HCT116 (cell line): ENCODE results near the gene NOL4L. TPM values are rescaled to one million over a fixed set of nuclear protein-coding genes. Genes with fewer than 3 reads are reported as not detected.
A peak's percentile ranks its signal among the peaks of the same experiment; 100 is the strongest.

Experiments used
- ATAC-seq: fragments of 200-7000 bp; cut with Tn5 transposase; 2 replicates; pipeline ENCODE4 v1.9.1; 2020; ENCODE audit warnings: mild to moderate bottlenecking, moderate library complexity
- BruUV-seq: library from RNA; stranded (reverse); fragments of 400-500 nt; replicated peaks from 2 replicates; lab custom pipeline; 2021; lab: Mats Ljungman, UMichigan
- CTCF ChIA-PET: fragments of 300-600 bp; sonication (Branson Sonifier 250); formaldehyde crosslinking; loops from one replicate; lab custom pipeline; 2021; ENCODE audit warnings: antibody characterized with exemption; lab: Charles Lee
- POLR2A ChIA-PET: fragments of 300-600, 350-600 bp; sonication (Branson Sonifier 250); formaldehyde crosslinking; loops from one replicate; lab custom pipeline; 2021; ENCODE audit warnings: antibody characterized with exemption; lab: Charles Lee
- RAD21 ChIA-PET, 2 experiments: fragments of 300-600 bp; sonication (Branson Sonifier 250); formaldehyde crosslinking; loops; one replicate each; lab custom pipeline; 2023; ENCODE audit warnings: low total read pairs in 2 of 2; ENCODE audit not compliant: uncharacterized antibody in 2 of 2, unreplicated experiment in 2 of 2, low non-redundant PET in 1 of 2; lab: Charles Lee
- DNase-seq: peaks from one replicate; pipeline ENCODE4 v3.0.0-alpha.2; 2010; ENCODE audit warnings: low read depth, low spot score
- H2AFZ ChIP-seq: fragments of 200-600 bp; shearing (Covaris generic), sonication (generic); 2 replicates; pipeline ENCODE4 v1.6.1; 2017; ENCODE audit warnings: low read depth, mixed run types, mixed read lengths, antibody characterized with exemption, low read length; ENCODE audit not compliant: poor library complexity, severe bottlenecking
- H3K27ac ChIP-seq: 2 replicates; pipeline ENCODE4 v1.5.1; 2012; ENCODE audit warnings: low read depth, low read length
- H3K27me3 ChIP-seq: fragments of 200-600 bp; sonication (generic); 2 replicates; pipeline ENCODE4 v1.6.1; 2016; ENCODE audit warnings: mixed run types, low read length, mixed read lengths; ENCODE audit not compliant: insufficient read depth
- H3K36me3 ChIP-seq, 2 experiments: fragments of 200-500 bp in 1 of 2; fragments of 200-600 bp in 1 of 2; sonication (Bioruptor generic) in 1 of 2; sonication (generic) in 1 of 2; 2 replicates each; pipeline versions ENCODE4 v1.5.1 to v1.6.1; 2014 to 2016; ENCODE audit warnings: low read length in 2 of 2, inconsistent platforms in 1 of 2, mixed read lengths in 1 of 2, mixed run types in 1 of 2; ENCODE audit not compliant: insufficient read depth in 2 of 2, control insufficient read depth in 1 of 2
- H3K4me1 ChIP-seq, 2 experiments: fragments of 200-600 bp in 1 of 2; sonication (generic) in 1 of 2; 2 replicates each; pipeline versions ENCODE4 v1.5.1 to v1.6.1; 2012 to 2017; ENCODE audit warnings: low read length in 2 of 2, inconsistent platforms in 1 of 2, mild to moderate bottlenecking in 1 of 2, mixed read lengths in 1 of 2, mixed run types in 1 of 2, moderate library complexity in 1 of 2; ENCODE audit not compliant: insufficient read depth in 2 of 2, control insufficient read depth in 1 of 2
- H3K4me2 ChIP-seq: fragments of 200-600 bp; sonication (generic); 2 replicates; pipeline ENCODE4 v1.6.1; 2017; ENCODE audit warnings: mixed run types, low read length, mixed read lengths
- H3K4me3 ChIP-seq, 2 experiments: fragments of 200-600 bp in 1 of 2; sonication (generic) in 1 of 2; replicated peaks in 1 of 2; 2 replicates each; pipeline ENCODE4 v1.5.1; 2011 to 2016; ENCODE audit warnings: low read length in 2 of 2, control low read depth in 1 of 2, low read depth in 1 of 2, mild to moderate bottlenecking in 1 of 2, mixed read lengths in 1 of 2, mixed run types in 1 of 2
- H3K79me2 ChIP-seq: fragments of 200-600 bp; sonication (generic); 2 replicates; pipeline ENCODE4 v1.6.1; 2017; ENCODE audit warnings: mild to moderate bottlenecking, mixed run types, low read length, moderate library complexity, mixed read lengths; ENCODE audit not compliant: insufficient read depth
- H3K9ac ChIP-seq: fragments of 200-600 bp; sonication (generic); 2 replicates; pipeline ENCODE4 v1.6.1; 2016; ENCODE audit warnings: low read length, mixed read lengths
- H3K9me2 ChIP-seq: fragments of 200-600 bp; sonication (generic), shearing (Covaris generic); 2 replicates; pipeline ENCODE4 v1.6.1; 2017; ENCODE audit warnings: mixed run types, mild to moderate bottlenecking, moderate library complexity; ENCODE audit not compliant: insufficient read depth
- H3K9me3 ChIP-seq, 2 experiments: fragments of 200-500 bp in 1 of 2; fragments of 200-600 bp in 1 of 2; sonication (Bioruptor generic) in 1 of 2; sonication (generic) in 1 of 2; 2 replicates each; pipeline ENCODE4 v1.6.1; 2014 to 2017; ENCODE audit warnings: low read length in 2 of 2, mixed read lengths in 2 of 2, inconsistent platforms in 1 of 2, low read depth in 1 of 2, mild to moderate bottlenecking in 1 of 2, mixed run types in 1 of 2, moderate library complexity in 1 of 2; ENCODE audit not compliant: control insufficient read depth in 1 of 2, insufficient read depth in 1 of 2
- H4K20me1 ChIP-seq: fragments of 200-600 bp; sonication (generic), shearing (Covaris generic); 2 replicates; pipeline ENCODE4 v1.6.1; 2017; ENCODE audit warnings: mixed run types, mild to moderate bottlenecking, moderate library complexity; ENCODE audit not compliant: insufficient read depth
- ATF3 ChIP-seq: IDR thresholded peaks from 2 replicates; pipeline ENCODE4 v1.6.1; 2012
- CEBPB ChIP-seq: IDR thresholded peaks from 2 replicates; pipeline ENCODE4 v1.6.1; 2012; ENCODE audit warnings: low read depth
- CTCF ChIP-seq, 3 experiments: fragments of 200-600 bp in 1 of 3; sonication (generic) in 1 of 3; IDR thresholded peaks in 2 of 3; conservative IDR thresholded peaks in 1 of 3; 2 replicates each; pipeline ENCODE4 v1.5.1; 2012 to 2017; ENCODE audit warnings: low read depth in 2 of 3, low read length in 2 of 3, antibody characterized with exemption in 1 of 3, borderline replicate concordance in 1 of 3, control low read depth in 1 of 3, mild to moderate bottlenecking in 1 of 3, mixed read lengths in 1 of 3, mixed run types in 1 of 3, moderate library complexity in 1 of 3; ENCODE audit not compliant: insufficient read depth in 1 of 3
- ELF1 ChIP-seq: IDR thresholded peaks from 2 replicates; pipeline ENCODE4 v1.6.1; 2012; ENCODE audit warnings: low read depth, borderline replicate concordance
- EZH2phosphoT487 ChIP-seq: fragments of 200-600 bp; IDR thresholded peaks from 2 replicates; pipeline ENCODE4 v1.6.1; 2018; ENCODE audit warnings: antibody characterized with exemption, borderline replicate concordance
- FOSL1 ChIP-seq: IDR thresholded peaks from 2 replicates; pipeline ENCODE4 v1.6.1; 2012; ENCODE audit warnings: low read depth
- JUND ChIP-seq: IDR thresholded peaks from 2 replicates; pipeline ENCODE4 v1.6.1; 2012
- MAX ChIP-seq: IDR thresholded peaks from 2 replicates; pipeline ENCODE4 v1.6.1; 2012
- POLR2AphosphoS5 ChIP-seq: IDR thresholded peaks from 2 replicates; pipeline ENCODE4 v1.6.1; 2011; ENCODE audit warnings: mild to moderate bottlenecking, low read depth, low read length, moderate library complexity
- RAD21 ChIP-seq: IDR thresholded peaks from 2 replicates; pipeline ENCODE4 v1.6.1; 2012; ENCODE audit warnings: low read depth, mild to moderate bottlenecking
- SIN3A ChIP-seq: IDR thresholded peaks from 2 replicates; pipeline ENCODE4 v1.6.1; 2012; ENCODE audit warnings: low read depth
- SP1 ChIP-seq: IDR thresholded peaks from 2 replicates; pipeline ENCODE4 v1.6.1; 2012; ENCODE audit warnings: low read depth
- SRF ChIP-seq: IDR thresholded peaks from 2 replicates; pipeline ENCODE4 v1.6.1; 2012; ENCODE audit warnings: low read depth
- ZFX ChIP-seq: fragments of 450-650 bp; IDR thresholded peaks from 2 replicates; pipeline ENCODE4 v1.6.1; 2017
- ZNF274 ChIP-seq: fragments of 200-500 bp; sonication (Bioruptor generic); IDR thresholded peaks from 2 replicates; pipeline ENCODE4 v1.6.1; 2014; ENCODE audit warnings: mild to moderate bottlenecking, low read depth, low read length, inconsistent platforms
- intact Hi-C: fragments of 100-400 bp; cut with micrococcal nuclease; formaldehyde crosslinking; loops from 2 replicates; pipeline ENCODE4 v1.10.0; 2022
- total RNA-seq: library from RNA; stranded (reverse); gene quantifications from one replicate; pipeline ENCODE4 v1.2.1, GENCODE V29; 2021; ENCODE audit not compliant: unreplicated experiment

Gene NOL4L
- total RNA-seq, 1 experiment from 2014 or later = 5.9 TPM

- intact Hi-C loops = no loop called here
- Histone ChIP-seq H3K27me3 (no peaks in the 10 kb centered on the region), H3K79me2 (no peaks in the 10 kb centered on the region), H3K36me3 (peaks cover 0 to 6% of the 10 kb centered on the region in 2 experiments; a peak in 2 of 4 replicates), H3K9me2 (no peaks in the 10 kb centered on the region), H3K27ac (no peak overlapping the region), H2AFZ (no peak overlapping the region), H3K4me1 (no peaks in the 10 kb centered on the region), H3K9ac (no peak overlapping the region), H3K4me3 (no peak overlapping the region), H3K4me2 (no peak overlapping the region), H4K20me1 (no peaks in the 10 kb centered on the region)
- ATAC-seq (peak; percentile 49), DNase-seq (no peak)
- ChIA-PET CTCF (interaction anchor here (1.3 kb wide), 1 partner anchor 13 kb away, joined by 3 read pairs; no protein-coding TSS in a partner anchor), POLR2A (no interaction called here), RAD21 (no interaction called here)
- no TSS peak for BruUV-seq
- TF ChIP-seq FOSL1 (no peak), CTCF (IDR thresholded peaks at IDR 0.05 in 2 of 3, conservative IDR thresholded peaks at IDR 0.05 in 1 of 3; ENCODE audit: borderline replicate concordance in 1 of 3, insufficient read depth in 1 of 3, low read depth in 2 of 3, low read length in 2 of 3) (0 out of 6 replicates have a peak, but pooled peaks of 1 of the 3 experiments have one; percentile 11)
- TF ChIP-seq, all 23 proteins: peak for 1
- H3K9me3 ChIP-seq = no peaks in the 10 kb centered on the region
Observed at GRCh38 chr20:32451682-32452461, 133.3 kb downstream of the NOL4L start.

GRCh38 chr20:32451340-32451681 is 133.8 kb downstream of the NOL4L start:
- Histone ChIP-seq H2AFZ (no peak overlapping the region), H3K4me1 (no peaks in the 10 kb centered on the region), H3K9me2 (no peaks in the 10 kb centered on the region), H3K27me3 (no peaks in the 10 kb centered on the region), H3K4me3 (no peak overlapping the region), H3K9me3 (no peaks in the 10 kb centered on the region), H3K4me2 (no peak overlapping the region), H3K36me3 (peaks cover 0 to 7% of the 10 kb centered on the region in 2 experiments; a peak in 2 of 4 replicates), H3K27ac (no peak overlapping the region), H3K79me2 (no peaks in the 10 kb centered on the region), H3K9ac (no peak overlapping the region), H4K20me1 (no peaks in the 10 kb centered on the region)
- ChIA-PET POLR2A (no interaction called here), CTCF (interaction anchor here (1.3 kb wide), 1 partner anchor 12 kb away, joined by 3 read pairs; no protein-coding TSS in a partner anchor), RAD21 (no interaction called here)
- ATAC-seq = no peak
- no TSS peak for BruUV-seq
- intact Hi-C loops = no loop called here
- TF ChIP-seq RAD21 (no peak), MAX (no peak), ZFX (no peak), EZH2phosphoT487 (no peak), CEBPB (no peak), ATF3 (no peak), SRF (no peak), ZNF274 (no peak), SIN3A (no peak), JUND (no peak), ELF1 (no peak), POLR2AphosphoS5 (no peak), FOSL1 (no peak), SP1 (no peak), CTCF (IDR thresholded peaks at IDR 0.05 in 2 of 3, conservative IDR thresholded peaks at IDR 0.05 in 1 of 3; ENCODE audit: borderline replicate concordance in 1 of 3, insufficient read depth in 1 of 3, low read depth in 2 of 3, low read length in 2 of 3) (no peak)
- DNase-seq = no peak
